NCI-H748 treated with DMSO at 0.1 percent for 48 hours (cell line): ENCODE results near the gene EHMT1.
"Not testable (repeated sequence)": the region's sequence is repeated elsewhere in the genome, so short reads cannot be mapped to it uniquely, and the experiment has no call there.

Experiments
- DNase-seq: peaks from one replicate; lab custom pipeline; 2025; lab: John Stamatoyannopoulos, UW

EHMT1 gene

DNA sequence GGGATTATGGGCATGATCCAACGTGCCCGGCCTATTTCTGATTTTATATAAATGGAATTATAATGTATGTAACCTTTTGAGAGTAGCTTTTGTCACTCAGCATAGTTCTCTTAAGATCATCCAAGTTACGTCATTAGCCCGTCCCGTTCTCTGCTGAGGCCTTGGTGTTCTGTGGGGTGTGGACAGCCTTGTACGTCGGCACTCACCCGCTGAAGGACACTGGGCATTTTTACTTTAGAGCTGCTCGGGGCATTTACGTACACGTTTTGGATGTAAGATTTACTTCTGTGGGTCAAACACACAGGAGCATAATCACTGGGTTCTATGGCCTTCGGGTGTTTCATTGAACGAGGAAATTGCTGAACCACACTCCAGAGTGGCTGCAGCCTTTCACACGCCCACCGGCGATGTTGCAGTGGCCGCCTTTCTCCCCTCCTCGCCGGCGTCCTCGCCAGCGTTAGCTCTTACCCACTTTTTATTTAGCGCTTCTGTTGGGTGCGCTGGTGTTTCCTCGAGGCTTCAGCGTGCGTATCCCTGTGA, 101.8 kb downstream of the EHMT1 start:
- DNase-seq, result no peak

DNA sequence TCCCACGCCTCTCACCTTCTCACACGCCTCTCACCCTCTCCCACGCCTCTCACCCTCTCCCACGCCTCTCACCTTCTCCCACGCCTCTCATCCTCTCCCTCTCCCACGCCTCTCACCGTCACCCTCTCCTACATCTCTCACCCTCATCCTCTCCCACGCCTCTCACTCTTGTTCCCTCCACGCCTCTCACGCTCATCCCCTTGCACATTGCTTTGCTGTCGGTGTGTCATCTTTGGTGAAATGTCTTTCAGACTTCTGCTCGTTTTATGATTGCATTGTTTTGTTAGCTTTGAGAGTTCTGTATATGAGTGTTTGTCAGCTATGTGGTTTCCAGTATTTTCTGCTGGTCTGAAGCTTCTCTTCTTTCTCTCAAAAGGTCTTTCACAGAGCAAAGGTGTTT, 102.7 kb downstream of the EHMT1 start:
- DNase-seq, result no peak

DNA sequence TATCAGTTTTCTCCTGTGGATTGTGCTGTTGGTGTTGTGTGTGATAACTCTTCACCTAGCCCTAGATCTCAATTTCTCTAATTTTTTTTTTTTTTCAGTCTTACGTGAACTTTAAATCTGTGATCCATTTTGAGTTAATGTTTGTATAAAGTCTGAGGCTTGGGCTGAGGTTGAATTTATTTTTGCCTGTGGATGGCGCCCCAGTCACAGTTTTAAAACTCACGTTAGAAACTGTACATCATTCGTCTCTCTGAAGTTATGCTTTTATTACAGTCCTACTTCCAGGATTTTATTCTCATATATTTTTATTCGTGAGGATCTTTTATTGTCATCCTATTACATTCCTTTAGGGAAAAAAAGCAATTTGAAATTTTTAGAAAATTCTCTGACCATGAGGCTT, 103.1 kb downstream of the EHMT1 start:
- no peak for DNase-seq

DNA sequence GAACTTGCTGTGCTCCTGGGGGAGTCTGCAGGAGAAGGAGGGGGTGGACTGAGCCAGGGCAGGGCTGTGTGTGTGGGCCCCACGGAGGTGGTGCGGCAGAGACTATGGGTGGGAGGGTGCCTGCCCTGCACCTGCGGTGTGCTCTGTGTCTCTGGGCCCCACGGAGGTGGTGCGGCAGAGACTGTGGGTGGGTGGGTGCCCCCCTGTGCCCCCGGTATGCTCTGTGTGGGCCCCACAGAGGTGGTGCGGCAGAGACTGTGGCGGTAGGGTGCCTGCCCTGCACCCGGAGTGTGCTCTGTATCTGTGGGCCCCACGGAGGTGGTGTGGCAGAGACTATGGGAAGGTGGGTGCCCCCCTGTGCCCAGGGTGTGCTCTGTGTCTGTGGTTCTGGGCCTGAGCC, 103.7 kb downstream of the EHMT1 start:
- DNase-seq, result no peak

DNA sequence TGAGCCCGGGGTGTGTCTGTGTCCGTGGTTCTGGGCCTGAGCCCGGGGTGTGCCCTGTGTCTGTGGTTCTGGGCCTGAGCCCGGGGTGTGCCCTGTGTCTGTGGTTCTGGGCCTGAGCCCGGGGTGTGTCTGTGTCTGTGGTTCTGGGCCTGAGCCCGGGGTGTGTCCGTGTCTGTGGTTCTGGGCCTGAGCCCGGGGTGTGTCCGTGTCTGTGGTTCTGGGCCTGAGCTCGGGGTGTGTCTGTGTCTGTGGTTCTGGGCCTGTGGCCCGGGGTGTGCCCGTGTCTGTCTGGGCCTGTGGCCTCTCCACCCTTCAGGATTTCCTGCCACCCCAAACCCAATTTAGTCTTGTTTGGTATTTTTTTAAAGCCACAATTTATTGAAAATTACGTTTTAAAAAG, 104.6 kb downstream of the EHMT1 start:
- DNase-seq, result not testable (repeated sequence)

DNA sequence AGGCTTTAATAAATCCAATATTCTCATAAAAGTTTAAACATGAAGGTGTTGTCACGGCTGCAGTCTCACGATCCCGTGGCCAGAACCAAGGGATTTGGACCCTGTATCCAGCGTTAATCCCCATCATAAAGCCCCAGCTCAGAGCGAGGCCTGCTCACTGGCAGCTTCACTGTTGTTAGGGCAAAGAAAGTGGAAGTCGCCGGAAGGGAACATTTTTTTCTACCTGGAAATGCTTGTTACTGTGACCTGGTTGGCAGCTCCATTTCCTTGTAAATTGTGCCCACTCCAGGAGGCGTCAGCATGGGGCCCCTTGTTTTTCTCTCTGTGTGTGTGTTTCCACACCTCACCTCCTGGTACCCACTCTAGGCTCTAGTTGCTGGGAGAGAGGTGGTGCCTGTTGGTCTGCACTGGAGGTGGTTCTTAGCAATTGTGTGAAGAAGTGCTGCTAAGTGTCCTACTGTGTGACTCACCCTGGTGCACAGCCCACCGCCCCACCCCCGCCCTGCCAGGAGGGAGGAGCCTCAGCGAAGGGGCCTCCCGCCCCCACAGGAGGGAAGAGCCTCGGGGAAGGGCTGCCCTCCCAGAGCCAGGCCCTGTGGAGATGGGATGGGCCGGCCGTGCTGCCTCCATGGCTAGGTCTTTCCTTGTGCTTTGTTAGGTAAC, 105.1 kb downstream of the EHMT1 start:
- no peak for DNase-seq

DNA sequence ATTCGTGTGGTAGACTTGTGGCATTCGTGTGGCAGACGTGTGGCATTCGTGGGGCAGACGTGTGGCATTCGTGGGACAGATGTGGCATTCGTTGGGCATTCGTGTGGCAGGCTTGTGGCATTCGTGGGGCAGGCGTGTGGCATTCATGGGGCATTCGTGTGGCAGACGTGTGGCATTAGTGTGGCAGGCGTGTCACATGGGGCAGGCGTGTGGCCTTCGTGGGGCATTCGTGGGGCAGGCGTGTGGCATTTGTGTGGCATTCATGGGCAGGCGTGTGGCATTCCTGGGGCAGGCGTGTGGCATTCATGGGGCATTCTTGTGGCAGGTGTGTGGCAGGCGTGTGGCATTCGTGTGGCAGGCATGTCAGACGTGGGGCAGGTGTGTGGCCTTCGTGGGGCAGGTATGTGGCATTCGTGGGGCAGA, 106.0 kb downstream of the EHMT1 start:
- no peak for DNase-seq

DNA sequence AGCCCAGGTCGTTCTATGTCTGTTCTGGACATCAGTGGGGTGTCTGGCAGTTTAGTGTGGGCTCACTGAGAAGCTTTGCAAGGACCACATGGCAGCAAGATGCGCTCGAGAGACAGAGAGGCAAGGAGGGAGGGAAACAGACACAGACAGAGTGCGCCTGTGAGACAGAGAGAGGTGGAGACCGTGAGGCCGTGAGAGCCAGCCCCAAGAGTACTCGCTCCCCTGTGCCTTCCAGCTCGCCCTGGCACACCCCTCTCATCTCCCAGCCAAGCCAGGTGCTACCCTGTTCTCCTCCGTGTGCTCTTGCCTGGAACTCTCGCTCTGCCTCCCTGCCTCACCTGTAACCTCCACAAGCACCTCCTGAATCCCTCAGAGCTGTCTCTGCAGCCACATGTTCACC, 106.8 kb downstream of the EHMT1 start:
- no peak for DNase-seq

DNA sequence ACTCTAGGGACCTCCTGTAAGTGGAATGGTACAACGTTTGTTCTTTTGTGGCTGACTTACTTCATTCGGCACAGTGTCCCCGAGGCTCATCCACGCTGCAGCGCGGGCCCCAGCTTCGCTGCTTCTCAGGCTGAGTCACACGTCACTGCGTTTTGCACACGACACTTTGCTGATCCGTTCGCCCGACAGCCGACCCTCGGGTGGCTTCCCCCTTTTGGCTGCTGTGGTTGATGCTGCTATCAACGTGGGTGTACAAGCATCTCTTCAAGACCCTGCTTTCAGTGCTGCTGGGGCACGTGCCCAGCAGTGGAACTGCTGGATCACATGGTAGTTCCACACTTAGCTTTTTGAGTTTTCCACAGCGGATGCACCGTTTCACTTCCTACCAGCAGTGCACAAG, 107.5 kb downstream of the EHMT1 start:
- DNase-seq, result not testable (repeated sequence)

DNA sequence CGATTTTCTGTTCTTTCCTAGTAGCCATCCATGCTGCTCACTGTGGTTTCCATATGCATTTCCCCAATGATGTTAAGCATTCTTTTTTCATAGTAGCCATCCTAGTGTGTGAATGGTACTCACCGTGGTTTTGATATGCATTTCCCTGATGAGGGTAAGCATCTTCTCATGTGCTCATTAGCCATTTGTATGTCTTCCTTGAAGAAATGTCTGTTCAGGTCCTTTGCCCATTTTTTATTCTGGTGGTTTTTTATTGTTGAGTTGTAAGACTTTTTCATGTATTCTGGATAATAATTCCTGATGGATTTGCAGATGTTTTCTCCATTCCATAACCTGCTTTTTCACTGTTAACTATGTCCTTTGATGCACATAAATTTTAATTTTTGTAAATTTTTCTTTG, 108.0 kb downstream of the EHMT1 start:
- no peak for DNase-seq

DNA sequence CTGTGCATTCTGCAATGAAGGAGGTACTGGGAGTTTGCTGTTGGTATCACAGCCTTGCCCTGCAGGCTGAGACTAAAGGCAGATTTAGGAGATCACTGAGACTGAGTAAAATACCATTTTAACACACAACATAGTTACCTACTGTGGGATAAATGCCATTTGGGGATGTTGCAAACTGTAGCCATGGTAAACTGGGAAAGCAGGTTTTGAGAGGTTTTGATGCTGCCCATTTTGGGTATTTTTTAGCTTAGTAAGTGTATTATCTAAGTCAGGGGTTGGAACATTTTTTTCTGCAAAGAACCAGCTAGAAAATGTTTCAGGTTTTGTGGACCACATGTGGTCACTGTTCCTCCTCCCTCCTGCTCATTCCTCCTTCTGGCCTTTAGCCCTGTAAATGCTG, 108.9 kb downstream of the EHMT1 start:
- no peak for DNase-seq

DNA sequence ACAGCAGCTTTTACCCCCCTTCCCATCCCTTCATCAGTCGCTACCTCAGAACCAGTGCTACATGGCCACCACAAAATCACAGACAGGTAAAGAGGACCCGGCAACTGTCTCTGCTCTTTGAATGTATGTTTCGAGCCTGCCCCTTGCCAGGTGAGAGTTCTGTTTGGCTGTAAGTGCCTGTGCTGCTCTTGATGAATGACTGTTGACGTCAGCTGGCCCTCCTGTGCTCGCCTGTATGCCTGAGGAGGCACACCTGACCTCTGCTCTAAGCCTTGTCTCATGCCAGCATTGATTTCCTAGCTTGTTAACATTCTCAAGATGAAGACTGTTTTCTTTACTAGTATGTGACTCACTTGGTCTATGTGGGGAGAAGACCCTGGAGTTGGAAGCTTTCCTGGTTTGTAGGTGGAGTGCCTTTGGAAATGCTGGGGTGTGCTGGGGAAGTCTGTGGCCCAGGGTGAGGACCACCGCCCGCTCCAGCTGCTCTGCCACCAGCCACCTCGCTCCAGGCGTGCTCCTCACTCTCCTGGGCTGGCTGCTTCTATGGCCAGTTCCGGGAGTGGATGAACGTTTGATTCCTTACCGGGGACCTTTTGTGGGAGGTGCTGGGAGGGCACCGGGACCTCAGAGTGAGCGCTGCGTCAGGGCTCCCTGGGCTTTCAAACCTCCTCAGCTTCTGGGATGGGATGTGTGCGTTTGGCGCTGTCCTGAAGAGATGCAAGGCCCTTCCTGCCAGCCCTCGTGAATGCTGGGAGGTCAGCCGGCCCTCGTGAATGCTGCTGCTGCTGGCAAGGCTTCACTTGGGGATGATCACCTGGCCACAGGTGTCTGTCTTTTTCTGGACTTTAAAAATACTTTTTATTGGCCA, 109.9 kb downstream of the EHMT1 start:
- DNase-seq, result no peak

DNA sequence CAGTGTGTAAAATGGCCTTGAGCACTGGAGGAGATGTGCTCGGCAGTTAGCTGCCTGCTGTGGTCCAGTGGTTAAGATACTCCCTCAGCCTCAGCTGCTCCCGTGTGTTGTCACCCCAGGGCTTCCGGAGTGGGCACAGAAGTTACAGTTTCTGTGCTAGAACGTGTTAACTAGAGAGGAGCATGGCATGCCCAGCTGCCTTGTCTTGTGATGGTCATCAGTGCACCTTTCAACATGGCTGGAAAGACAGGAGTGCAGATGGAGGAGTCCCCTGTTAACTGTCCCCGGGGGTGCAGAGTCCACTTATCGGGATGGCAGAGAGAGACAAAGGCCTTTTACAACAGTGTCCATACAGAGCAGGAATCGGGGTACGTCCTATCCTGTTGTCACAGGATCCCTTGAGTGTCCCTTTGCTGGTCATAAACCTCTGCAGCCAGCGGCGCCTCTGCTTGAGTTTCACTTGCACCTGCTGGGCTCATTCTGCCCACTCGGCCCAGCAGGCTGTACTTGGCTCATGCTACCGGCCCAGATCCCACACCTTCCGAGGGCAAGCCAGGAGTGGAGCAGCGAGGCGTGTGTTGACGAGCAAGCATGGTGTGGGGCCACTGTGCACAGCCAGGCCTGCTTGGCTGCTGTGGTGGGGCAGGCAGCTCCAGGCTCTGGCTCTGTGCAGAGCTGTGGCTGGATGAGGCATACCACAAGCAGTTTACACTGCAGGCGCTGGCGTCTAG, 112.6 kb downstream of the EHMT1 start:
- DNase-seq, result no peak

DNA sequence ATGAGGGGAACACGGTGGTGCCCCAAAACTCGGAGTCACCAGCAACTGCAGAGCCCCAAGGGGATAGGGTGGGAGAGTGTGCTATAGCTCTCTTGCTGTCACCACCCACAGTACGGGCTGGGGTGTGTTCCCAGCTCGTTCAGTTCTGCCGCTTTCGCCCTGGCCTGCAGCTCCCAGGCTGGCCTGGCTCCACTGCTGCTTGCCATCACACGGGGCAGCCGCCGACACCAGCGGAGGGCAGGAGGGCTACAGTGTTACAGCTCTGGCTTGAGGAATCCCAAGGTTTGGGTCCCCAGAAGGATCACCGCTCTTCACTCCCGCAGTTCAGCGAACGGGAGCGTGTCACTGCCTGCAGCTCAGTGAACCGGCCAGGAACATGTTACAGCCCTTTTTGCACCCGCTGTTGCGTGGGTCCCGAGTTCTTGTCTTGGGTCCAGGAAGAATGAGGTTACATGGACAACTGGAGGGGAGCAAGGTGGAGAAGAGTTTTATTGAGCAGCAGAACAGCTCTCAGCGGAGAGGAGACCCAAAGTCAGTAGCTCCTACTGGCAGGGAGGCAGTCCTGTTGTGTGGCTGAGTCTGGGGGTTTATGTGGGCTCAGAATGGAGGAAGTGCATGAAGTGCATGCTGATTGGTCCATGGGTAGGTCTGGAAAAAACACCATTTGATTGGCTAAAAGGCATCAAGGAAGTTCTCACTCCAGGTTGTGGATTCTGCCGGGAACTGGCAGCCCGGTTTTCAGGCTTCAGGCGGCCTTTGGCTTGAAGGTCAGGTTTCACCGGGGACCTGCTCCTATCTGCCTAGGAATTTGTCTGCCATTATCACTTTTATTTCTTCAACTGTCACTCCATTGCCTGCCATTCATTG, 113.4 kb downstream of the EHMT1 start:
- no peak for DNase-seq

DNA sequence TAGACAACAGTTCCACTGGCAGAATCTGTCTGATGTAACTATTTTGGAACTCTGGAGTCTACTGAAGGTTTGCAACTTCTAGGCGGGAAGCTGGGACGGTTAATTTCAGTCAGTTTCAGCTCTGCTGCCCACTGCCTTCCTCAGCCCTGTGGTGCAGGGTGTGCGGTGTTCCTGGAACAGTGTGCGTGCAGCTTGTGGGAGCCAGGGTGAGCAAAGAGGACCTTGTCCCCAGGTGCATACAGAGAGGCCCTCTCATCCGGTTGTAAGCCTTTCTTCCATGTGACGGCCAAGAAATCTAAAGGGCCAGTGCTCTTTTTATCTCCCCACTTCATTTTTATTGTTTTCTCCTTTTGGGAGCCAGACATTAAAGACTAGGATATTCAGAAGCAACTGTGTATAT, 114.6 kb downstream of the EHMT1 start:
- no peak for DNase-seq

DNA sequence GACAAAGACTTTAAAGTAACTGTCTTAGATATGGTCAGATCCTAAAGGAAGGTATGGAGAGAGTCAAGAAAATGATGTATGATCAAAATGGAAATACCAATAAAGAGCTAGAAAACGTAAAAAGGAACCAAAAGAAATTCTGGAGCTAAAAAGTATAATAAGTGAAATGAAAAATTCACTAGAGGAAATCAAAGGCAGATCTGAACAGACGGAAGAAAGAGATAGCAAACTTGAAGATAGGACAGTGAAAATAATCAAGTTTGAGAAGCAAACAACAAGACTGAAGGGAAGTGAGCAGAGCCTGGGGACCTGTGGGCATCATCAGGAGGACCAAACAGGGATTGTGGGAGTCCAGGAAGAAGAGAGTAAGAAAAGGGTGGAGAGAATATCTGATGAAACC, 115.4 kb downstream of the EHMT1 start:
- DNase-seq, result no peak

DNA sequence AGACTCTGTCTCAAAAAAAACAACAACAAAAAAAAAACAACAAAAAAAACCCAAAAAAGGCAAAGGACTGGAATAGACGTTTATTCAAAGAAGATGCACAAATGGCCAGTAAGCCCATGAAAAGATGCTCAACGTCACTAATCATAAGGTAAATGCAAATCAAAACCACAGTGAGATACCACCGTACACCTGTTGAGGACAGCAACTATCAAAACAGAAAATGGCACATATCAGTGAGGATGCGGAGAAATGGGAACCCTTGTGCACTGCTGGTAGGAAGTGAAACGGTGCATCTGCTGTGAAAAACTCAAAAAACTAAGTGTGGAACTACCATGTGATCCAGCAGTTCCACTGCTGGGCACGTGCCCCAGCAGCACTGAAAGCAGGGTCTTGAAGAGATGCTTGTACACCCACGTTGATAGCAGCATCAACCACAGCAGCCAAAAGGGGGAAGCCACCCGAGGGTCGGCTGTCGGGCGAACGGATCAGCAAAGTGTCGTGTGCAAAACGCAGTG, 119.4 kb downstream of the EHMT1 start:
- DNase-seq, result not testable (repeated sequence)

DNA sequence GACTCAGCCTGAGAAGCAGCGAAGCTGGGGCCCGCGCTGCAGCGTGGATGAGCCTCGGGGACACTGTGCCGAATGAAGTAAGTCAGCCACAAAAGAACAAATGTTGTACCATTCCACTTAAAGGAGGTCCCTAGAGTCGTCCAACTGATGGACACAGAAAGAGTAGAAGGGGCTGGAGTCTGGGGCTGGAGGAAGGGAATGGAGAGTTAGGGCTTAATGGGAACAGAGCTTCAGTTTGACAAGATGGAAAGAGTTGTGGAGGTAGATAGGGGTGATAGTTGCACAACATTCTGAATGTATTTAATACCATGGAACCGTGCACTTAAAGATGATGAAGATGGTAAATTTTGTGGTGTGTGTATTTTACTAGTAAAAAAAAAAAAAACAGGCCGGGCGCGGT, 119.9 kb downstream of the EHMT1 start:
- DNase-seq, result no peak

DNA sequence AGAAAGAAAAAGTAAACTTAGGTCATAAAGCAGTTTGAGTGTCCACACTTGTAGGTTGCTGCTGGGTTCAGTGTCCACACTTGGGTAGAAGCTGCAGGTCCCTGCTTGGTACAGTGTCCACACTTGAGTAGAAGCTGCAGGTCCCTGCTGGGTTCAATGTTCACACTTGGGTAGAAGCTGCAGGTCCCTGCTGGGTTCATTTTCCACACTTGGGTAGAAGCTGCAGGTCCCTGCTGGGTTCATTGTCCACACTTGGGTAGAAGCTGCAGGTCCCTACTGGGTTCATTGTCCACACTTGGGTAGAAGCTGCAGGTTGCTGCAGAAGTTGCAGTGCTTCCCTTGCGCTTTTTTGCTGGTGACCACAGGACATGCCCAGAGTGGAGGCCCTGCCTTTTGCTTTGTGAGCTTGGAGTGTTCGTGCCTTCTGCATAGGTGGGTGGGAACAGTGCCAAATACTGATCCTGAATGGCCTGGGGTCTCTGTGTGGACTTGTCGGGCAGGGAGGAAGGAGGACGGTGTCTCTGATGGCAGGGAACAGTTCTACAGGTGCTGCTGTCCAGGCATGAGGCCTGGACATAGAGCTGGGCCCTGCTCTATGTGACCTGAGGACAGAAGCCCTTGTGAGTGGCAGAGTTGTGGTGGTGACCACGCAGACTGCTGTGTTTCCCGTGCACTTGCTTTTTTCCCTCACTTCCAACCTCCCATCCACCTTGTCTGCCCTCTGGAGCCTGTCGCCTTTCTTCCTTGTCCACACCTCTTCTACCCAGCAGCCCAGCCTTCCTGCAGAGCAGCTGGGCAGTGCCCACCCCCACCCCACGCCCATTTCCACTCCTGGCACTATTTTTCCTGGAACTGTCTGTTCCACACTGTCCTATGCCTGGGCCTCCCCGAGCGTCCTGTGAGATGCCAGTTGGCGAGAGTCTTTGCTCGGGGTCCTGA, 120.8 kb downstream of the EHMT1 start:
- no peak for DNase-seq

DNA sequence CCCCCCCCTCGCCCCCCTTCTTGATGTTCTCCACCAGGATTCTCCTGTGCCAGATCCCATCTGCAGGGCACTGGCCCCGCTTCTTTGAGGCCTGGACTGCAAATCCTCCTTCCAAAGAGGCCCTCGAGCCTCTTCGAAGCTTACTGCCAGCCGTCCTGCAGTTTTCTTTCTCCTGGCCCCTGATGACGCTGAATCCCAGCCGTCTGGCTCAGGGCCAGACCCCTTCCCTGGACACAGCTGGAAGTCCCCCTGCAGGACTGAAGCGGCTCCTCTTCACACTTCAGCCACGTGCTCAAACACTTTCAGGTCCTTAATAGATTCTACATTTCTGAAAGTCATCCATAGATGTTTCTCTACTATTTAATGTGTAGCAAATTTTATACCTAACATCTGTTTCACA, 121.5 kb downstream of the EHMT1 start:
- DNase-seq, result no peak
